PC-9 (cell line): ENCODE results near the gene MAP3K2. TPM values are rescaled to one million over a fixed set of nuclear protein-coding genes. Genes with fewer than 3 reads are reported as not detected.

Experiments used
- BruUV-seq: library from RNA; stranded (reverse); fragments of 400-500 nt; replicated peaks from 2 replicates; lab custom pipeline; 2021; lab: Mats Ljungman, UMichigan
- CTCF ChIA-PET: fragments of 300-600 bp; sonication (Branson Sonifier 250); formaldehyde crosslinking; loops from one replicate; lab custom pipeline; 2022; ENCODE audit warnings: antibody characterized with exemption; lab: Charles Lee
- POLR2A ChIA-PET: fragments of 300-600 bp; sonication (Branson Sonifier 250); formaldehyde crosslinking; loops from one replicate; lab custom pipeline; 2022; ENCODE audit warnings: antibody characterized with exemption; ENCODE audit not compliant: unreplicated experiment; lab: Charles Lee
- DNase-seq, 2 experiments: peaks; one replicate each; pipeline versions ENCODE4 v3.0.0 to v3.0.0-alpha.2; 2015 to 2022; ENCODE audit warnings: mixed read lengths in 1 of 2
- H2AFZ ChIP-seq: fragments of 200-600 bp; sonication (generic); 2 replicates; pipeline ENCODE4 v1.8.1; 2017; ENCODE audit warnings: antibody characterized with exemption
- H3F3A ChIP-seq: fragments of 200-600 bp; sonication (generic); 2 replicates; pipeline ENCODE4 v1.8.1; 2017; ENCODE audit warnings: antibody characterized with exemption, mild to moderate bottlenecking, low read depth; ENCODE audit not compliant: insufficient read depth
- H3K27ac ChIP-seq: fragments of 200-600 bp; sonication (generic); 2 replicates; pipeline ENCODE4 v1.6.1; 2016; ENCODE audit warnings: mixed run types
- H3K27me3 ChIP-seq: fragments of 200-600 bp; sonication (generic); 2 replicates; pipeline ENCODE4 v1.6.1; 2016; ENCODE audit warnings: low read depth, mixed run types; ENCODE audit not compliant: insufficient read depth
- H3K36me3 ChIP-seq: fragments of 200-600 bp; sonication (generic); 2 replicates; pipeline ENCODE4 v1.6.1; 2016; ENCODE audit warnings: low read depth, mixed run types
- H3K4me1 ChIP-seq: fragments of 200-600 bp; sonication (generic); replicated peaks from 2 replicates; pipeline ENCODE4 v1.6.1; 2016; ENCODE audit warnings: mixed run types; ENCODE audit not compliant: insufficient read depth
- H3K4me2 ChIP-seq: fragments of 200-600 bp; sonication (generic); 2 replicates; pipeline ENCODE4 v1.6.1; 2017; ENCODE audit warnings: mixed run types
- H3K4me3 ChIP-seq: fragments of 200-600 bp; sonication (generic); 2 replicates; pipeline ENCODE4 v1.6.1; 2016; ENCODE audit warnings: mixed run types
- H3K79me2 ChIP-seq: fragments of 200-600 bp; sonication (generic); 2 replicates; pipeline ENCODE4 v1.6.1; 2017; ENCODE audit warnings: low read depth, mixed run types
- H3K9me2 ChIP-seq: fragments of 200-600 bp; sonication (generic); 2 replicates; pipeline ENCODE4 v1.8.1; 2017; ENCODE audit warnings: mild to moderate bottlenecking; ENCODE audit not compliant: insufficient read depth
- H3K9me3 ChIP-seq: fragments of 200-600 bp; sonication (generic); 2 replicates; pipeline ENCODE4 v1.8.1; 2016; ENCODE audit warnings: low read depth; ENCODE audit not compliant: insufficient read depth
- H4K20me1 ChIP-seq: fragments of 200-600 bp; sonication (generic); 2 replicates; pipeline ENCODE4 v1.8.1; 2017; ENCODE audit not compliant: insufficient read depth
- EZH2 ChIP-seq: fragments of 200-600 bp; sonication (generic); IDR thresholded peaks from 2 replicates; pipeline ENCODE4 v1.8.0; 2017; ENCODE audit warnings: antibody characterized with exemption, low read depth
- intact Hi-C: fragments of 100-400 bp; cut with micrococcal nuclease; formaldehyde crosslinking; loops from one replicate; pipeline ENCODE4 v1.10.0; 2022; ENCODE audit not compliant: unreplicated experiment
- total RNA-seq: library from RNA; stranded (reverse); gene quantifications from 2 replicates; pipeline ENCODE4 v1.2.3, GENCODE V29; 2021
- TF ChIP-seq, protein P1 (sequence below): fragments of 200-600 bp; sonication (generic); conservative IDR thresholded peaks from 2 replicates; pipeline ENCODE4 v1.6.1; 2017; ENCODE audit warnings: mixed run types, antibody characterized with exemption, mild to moderate bottlenecking, moderate library complexity

Gene MAP3K2
- total RNA-seq, 1 experiment from 2014 or later: 81.2 TPM

GRCh38 chr2:127386764-127387654, 766 bp downstream of the MAP3K2 start:
- Histone ChIP-seq H3K4me2 (peak overlapping the region; percentile 94), H3K27me3 (no peaks in the 10 kb centered on the region), H3K27ac (peak overlapping the region; percentile 81), H3K79me2 (peaks cover 50% of the 10 kb centered on the region), H3K9me3 (no peaks in the 10 kb centered on the region), H4K20me1 (peaks cover 31% of the 10 kb centered on the region), H3K36me3 (0 out of 2 replicates have a peak, but pooled peaks cover 4% of the 10 kb centered on the region), H3K9me2 (no peaks in the 10 kb centered on the region), H3K4me3 (peak overlapping the region; percentile 66), H3F3A (peaks cover 28% of the 10 kb centered on the region), H3K4me1 (peaks cover 47% of the 10 kb centered on the region), H2AFZ (peak overlapping the region; percentile 99)
- TF ChIP-seq, protein P1, sequence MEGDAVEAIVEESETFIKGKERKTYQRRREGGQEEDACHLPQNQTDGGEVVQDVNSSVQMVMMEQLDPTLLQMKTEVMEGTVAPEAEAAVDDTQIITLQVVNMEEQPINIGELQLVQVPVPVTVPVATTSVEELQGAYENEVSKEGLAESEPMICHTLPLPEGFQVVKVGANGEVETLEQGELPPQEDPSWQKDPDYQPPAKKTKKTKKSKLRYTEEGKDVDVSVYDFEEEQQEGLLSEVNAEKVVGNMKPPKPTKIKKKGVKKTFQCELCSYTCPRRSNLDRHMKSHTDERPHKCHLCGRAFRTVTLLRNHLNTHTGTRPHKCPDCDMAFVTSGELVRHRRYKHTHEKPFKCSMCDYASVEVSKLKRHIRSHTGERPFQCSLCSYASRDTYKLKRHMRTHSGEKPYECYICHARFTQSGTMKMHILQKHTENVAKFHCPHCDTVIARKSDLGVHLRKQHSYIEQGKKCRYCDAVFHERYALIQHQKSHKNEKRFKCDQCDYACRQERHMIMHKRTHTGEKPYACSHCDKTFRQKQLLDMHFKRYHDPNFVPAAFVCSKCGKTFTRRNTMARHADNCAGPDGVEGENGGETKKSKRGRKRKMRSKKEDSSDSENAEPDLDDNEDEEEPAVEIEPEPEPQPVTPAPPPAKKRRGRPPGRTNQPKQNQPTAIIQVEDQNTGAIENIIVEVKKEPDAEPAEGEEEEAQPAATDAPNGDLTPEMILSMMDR: no peak
- TF ChIP-seq EZH2: no peak
- intact Hi-C loops: loop anchor here (2.0 kb wide), 1 partner anchor 22 kb away; no protein-coding TSS in a partner anchor
- ChIA-PET POLR2A (interaction anchor here (0.6 kb wide), 4 partner anchors 11 to 204 kb away, joined by 3 to 14 read pairs (median 8); no protein-coding TSS in a partner anchor), CTCF (interaction anchor here (0.6 to 1.1 kb wide), 2 partner anchors 27 to 28 kb away, joined by 3 read pairs; no protein-coding TSS in a partner anchor)
- TSS peak; percentile 51 for BruUV-seq
- DNase-seq: peak; percentile 74 to 76

DNA sequence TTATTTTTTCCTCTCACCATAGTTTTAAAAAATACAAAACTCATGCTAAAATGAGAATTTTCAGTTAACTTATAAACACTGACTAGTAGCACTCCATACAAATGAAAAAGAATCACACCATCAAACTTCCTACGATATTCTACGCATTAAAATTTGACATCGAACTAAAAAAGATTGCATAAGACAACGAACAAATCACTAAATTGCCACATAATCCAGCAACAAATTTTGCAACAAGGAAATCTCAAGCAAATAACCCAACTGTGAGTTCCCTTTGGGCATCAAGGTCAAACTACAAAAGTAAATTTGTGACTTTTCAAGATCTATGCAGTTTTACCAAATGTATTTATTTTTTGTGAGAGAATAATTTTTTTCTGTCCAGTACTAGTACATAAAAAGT, 1.5 kb downstream of the MAP3K2 start:
- no TSS peak for BruUV-seq
- Histone ChIP-seq H3K9me3 (no peaks in the 10 kb centered on the region), H2AFZ (no peak overlapping the region), H3K36me3 (0 out of 2 replicates have a peak, but pooled peaks cover 4% of the 10 kb centered on the region), H3K27ac (peak overlapping the region; percentile 81; the same call in 1 of the 2 replicates), H4K20me1 (peaks cover 34% of the 10 kb centered on the region), H3K27me3 (no peaks in the 10 kb centered on the region), H3K4me1 (peaks cover 54% of the 10 kb centered on the region), H3F3A (peaks cover 28% of the 10 kb centered on the region), H3K79me2 (peaks cover 58% of the 10 kb centered on the region), H3K4me3 (peak overlapping the region; percentile 66), H3K9me2 (no peaks in the 10 kb centered on the region), H3K4me2 (peak overlapping the region; percentile 94)
- intact Hi-C loops: loop anchor here (2.0 kb wide), 1 partner anchor 23 kb away; no protein-coding TSS in a partner anchor
- TF ChIP-seq, protein P1: no peak
- no peak for TF ChIP-seq EZH2
- POLR2A ChIA-PET: interaction anchor here (0.5 to 0.6 kb wide), 2 partner anchors 23 to 91 kb away, joined by 4 read pairs; no protein-coding TSS in a partner anchor
- peak in 1 of 2 experiments; percentile 68 for DNase-seq
- CTCF ChIA-PET: no interaction called here

DNA sequence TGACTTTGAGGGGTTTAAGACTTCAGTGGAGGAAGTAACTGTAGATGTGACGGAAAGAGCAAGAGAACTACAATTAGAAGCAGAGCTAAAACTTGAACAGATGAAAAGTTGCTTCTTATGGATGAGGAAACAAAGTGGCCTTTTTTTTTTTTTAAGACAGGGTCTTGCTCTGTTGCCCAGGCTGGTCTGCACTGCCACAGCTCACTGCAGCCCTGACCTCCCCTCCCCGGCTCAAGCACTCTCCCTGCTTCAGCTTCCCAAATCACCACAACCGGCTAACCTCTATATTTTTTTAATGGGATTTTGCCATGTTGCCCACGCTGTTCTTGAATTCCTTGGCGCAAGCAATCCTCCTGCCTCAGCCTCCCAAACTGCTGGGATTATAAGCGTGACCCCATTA, 3.2 kb downstream of the MAP3K2 start:
- H3K4me1 ChIP-seq: peaks cover 54% of the 10 kb centered on the region
- peaks cover 28% of the 10 kb centered on the region for H3F3A ChIP-seq
- H3K36me3 ChIP-seq: 0 out of 2 replicates have a peak, but pooled peaks cover 4% of the 10 kb centered on the region
- H3K9me3 ChIP-seq: no peaks in the 10 kb centered on the region
- TF ChIP-seq, protein P1: no peak
- TF ChIP-seq EZH2: no peak
- peaks cover 75% of the 10 kb centered on the region for H3K79me2 ChIP-seq
- intact Hi-C loops: no loop called here
- H3K4me3 ChIP-seq: no peak overlapping the region
- ChIA-PET CTCF (interaction anchor here (0.9 kb wide), 1 partner anchor 27 kb away, joined by 4 read pairs; no protein-coding TSS in a partner anchor), POLR2A (no interaction called here)
- no peak for DNase-seq
- H4K20me1 ChIP-seq: peaks cover 34% of the 10 kb centered on the region
- H3K27ac ChIP-seq: no peak overlapping the region
- no peaks in the 10 kb centered on the region for H3K9me2 ChIP-seq
- no TSS peak for BruUV-seq
- H3K4me2 ChIP-seq: peak overlapping the region; percentile 94
- no peak overlapping the region for H2AFZ ChIP-seq
- H3K27me3 ChIP-seq: no peaks in the 10 kb centered on the region
